ENCODE data around the gene TMEM94. TPM values are rescaled to one million over a fixed set of nuclear protein-coding genes. Genes with fewer than 3 reads are reported as not detected.
"Not testable (repeated sequence)": the region's sequence is repeated elsewhere in the genome, so short reads cannot be mapped to it uniquely, and the experiment has no call there.

TMEM94 gene
- total RNA-seq, 4 donors from 2014 or later, result 56.5 to 85.5 (median 60.0) TPM

GRCh38 chr17:75418531-75418930 is 37.9 kb upstream of the TMEM94 start:
- Histone ChIP-seq H3K4me1 (no peaks in the 10 kb centered on the region), H3K27me3 (no peaks in the 10 kb centered on the region), H3K9me3 (no peaks in the 10 kb centered on the region), H3K4me3 (no peak overlapping the region), H3K36me3 (no peaks in the 10 kb centered on the region), H3K27ac (no peak overlapping the region)
- ATAC-seq, result no peak
- in situ Hi-C loops (cut with MboI; ENCODE audit: low sequenced_read_pairs in 4 of 4), result loop anchor here in 1 of 4 donors (10.0 kb wide), 1 partner anchor 94 kb away; no protein-coding TSS in a partner anchor
- intact Hi-C loops (cut with DNase I; ENCODE audit: low total_unique reads), result no loop called here
- no peak for TF ChIP-seq POLR2A (IDR thresholded peaks at IDR 0.05)
- no peak for TF ChIP-seq CTCF (IDR thresholded peaks at IDR 0.05 in 4 of 5, conservative IDR thresholded peaks at IDR 0.05 in 1 of 5)
- no peak for DNase-seq

- in situ Hi-C loops (cut with MboI; ENCODE audit: low sequenced_read_pairs in 4 of 4), result loop anchor here (5.0 to 25.0 kb wide), 3 partner anchors 83 to 158 kb away; partner anchors contain the start of genes CASKIN2 (in 1 of the 4), MYO15B (in 1 of the 4) and TSEN54 (in 1 of the 4)
- no peaks in the 10 kb centered on the region for H3K27me3 ChIP-seq
- H3K27ac ChIP-seq, result peak overlapping the region; percentile 27 to 53 (median 43)
- peaks cover 12 to 21% of the 10 kb centered on the region in 2 donors for H3K4me1 ChIP-seq
- ATAC-seq (peak in 1 of 2 donors; percentile 53), DNase-seq (no peak)
- H3K4me3 ChIP-seq, result no peak overlapping the region
- intact Hi-C loops (cut with DNase I; ENCODE audit: low total_unique reads), result no loop called here
- no peak for TF ChIP-seq POLR2A (IDR thresholded peaks at IDR 0.05)
- no peak for TF ChIP-seq CTCF (IDR thresholded peaks at IDR 0.05 in 4 of 5, conservative IDR thresholded peaks at IDR 0.05 in 1 of 5)
- no peaks in the 10 kb centered on the region for H3K9me3 ChIP-seq
- H3K36me3 ChIP-seq, result no peaks in the 10 kb centered on the region
Observed at GRCh38 chr17:75428543-75429469, 27.6 kb upstream of the TMEM94 start.

GRCh38 chr17:75430159-75430974 is 26.1 kb upstream of the TMEM94 start:
- no peak overlapping the region for H3K4me3 ChIP-seq
- H3K9me3 ChIP-seq, result no peaks in the 10 kb centered on the region
- ATAC-seq, result peak in 1 of 2 donors; percentile 47
- DNase-seq, result no peak
- peaks cover 12 to 21% of the 10 kb centered on the region in 2 donors for H3K4me1 ChIP-seq
- H3K27me3 ChIP-seq, result no peaks in the 10 kb centered on the region
- in situ Hi-C loops (cut with MboI; ENCODE audit: low sequenced_read_pairs in 4 of 4), result loop anchor here in 2 of 4 donors (10.0 to 25.0 kb wide), 2 partner anchors 64 to 157 kb away; partner anchors contain the start of gene MYO15B (in 1 of the 2)
- no peak for TF ChIP-seq CTCF (IDR thresholded peaks at IDR 0.05 in 4 of 5, conservative IDR thresholded peaks at IDR 0.05 in 1 of 5)
- TF ChIP-seq POLR2A (IDR thresholded peaks at IDR 0.05), result no peak
- intact Hi-C loops (cut with DNase I; ENCODE audit: low total_unique reads), result no loop called here
- H3K27ac ChIP-seq, result peak overlapping the region in 3 of 4 donors; percentile 22 to 53 (median 35)
- H3K36me3 ChIP-seq, result no peaks in the 10 kb centered on the region

- DNase-seq (no peak), ATAC-seq (no peak)
- in situ Hi-C loops (cut with MboI; ENCODE audit: low sequenced_read_pairs in 4 of 4), result loop anchor here in 2 of 4 donors (10.0 to 25.0 kb wide), 2 partner anchors 62 to 154 kb away; partner anchors contain the start of gene MYO15B (in 1 of the 2)
- H3K27me3 ChIP-seq, result no peaks in the 10 kb centered on the region
- no peaks in the 10 kb centered on the region for H3K36me3 ChIP-seq
- no peak overlapping the region for H3K4me3 ChIP-seq
- intact Hi-C loops (cut with DNase I; ENCODE audit: low total_unique reads), result no loop called here
- H3K4me1 ChIP-seq, result peaks cover 7 to 13% of the 10 kb centered on the region in 2 donors
- H3K9me3 ChIP-seq, result no peaks in the 10 kb centered on the region
- TF ChIP-seq POLR2A (IDR thresholded peaks at IDR 0.05) (no peak), CTCF (IDR thresholded peaks at IDR 0.05 in 4 of 5, conservative IDR thresholded peaks at IDR 0.05 in 1 of 5) (no peak)
- H3K27ac ChIP-seq, result no peak overlapping the region
Observed at GRCh38 chr17:75433218-75433783, 23.1 kb upstream of the TMEM94 start.

- H3K36me3 ChIP-seq; H3K4me1 ChIP-seq; intact Hi-C loops (cut with DNase I; ENCODE audit: low total_unique reads); ATAC-seq; H3K27ac ChIP-seq; DNase-seq; H3K27me3 ChIP-seq; H3K4me3 ChIP-seq; H3K9me3 ChIP-seq: not testable (repeated sequence)
- in situ Hi-C loops (cut with MboI; ENCODE audit: low sequenced_read_pairs in 4 of 4), result loop anchor here in 2 of 4 donors (10.0 to 25.0 kb wide), 2 partner anchors 60 to 153 kb away; partner anchors contain the start of gene MYO15B (in 1 of the 2)
Observed at GRCh38 chr17:75434433-75434832, 22.0 kb upstream of the TMEM94 start.

GRCh38 chr17:75437404-75437803 is 19.0 kb upstream of the TMEM94 start:
- H3K4me1 ChIP-seq; H3K36me3 ChIP-seq; DNase-seq; ATAC-seq; H3K27me3 ChIP-seq; intact Hi-C loops (cut with DNase I; ENCODE audit: low total_unique reads); H3K4me3 ChIP-seq; H3K27ac ChIP-seq; H3K9me3 ChIP-seq: not testable (repeated sequence)
- in situ Hi-C loops (cut with MboI; ENCODE audit: low sequenced_read_pairs in 4 of 4), result loop anchor here in 2 of 4 donors (10.0 to 25.0 kb wide), 2 partner anchors 57 to 150 kb away; partner anchors contain the start of gene MYO15B (in 1 of the 2)
